ENCODE measurements around the gene SPATA18. TPM values are rescaled to one million over a fixed set of nuclear protein-coding genes. Genes with fewer than 3 reads are reported as not detected.

Gene SPATA18
- total and polyA plus RNA-seq, 4 donors, result 0.03 to 1.1 (median 0.40) TPM

DNA sequence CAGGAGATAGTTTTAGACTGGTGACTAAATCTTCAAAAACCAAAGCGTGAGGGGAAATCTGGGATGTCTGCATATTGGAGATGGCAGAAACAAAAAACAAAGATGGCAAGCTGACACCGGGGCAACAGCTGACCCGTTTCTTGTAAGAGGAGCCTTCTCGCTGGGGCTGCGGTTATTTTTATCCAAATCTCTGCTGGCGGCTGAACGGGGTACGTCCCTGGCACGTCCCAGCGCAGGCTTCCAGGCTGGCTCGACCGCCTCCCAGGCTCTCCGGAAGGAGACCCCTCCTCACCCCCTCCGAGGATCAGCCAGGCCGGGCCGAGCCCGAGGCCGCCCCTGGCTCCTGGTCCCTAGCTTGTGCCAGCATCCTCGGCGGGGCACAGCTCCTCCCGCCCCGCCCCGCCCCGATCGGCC, 13.4 kb upstream of the SPATA18 start:
- Histone ChIP-seq H3K27ac (ENCODE audit: low read depth in 1 of 2, low read length in 2 of 2) (no peak overlapping the region), H3K9ac (ENCODE audit: low read depth in 1 of 2, low read length in 2 of 2) (no peak overlapping the region), H3K4me3 (ENCODE audit: low read depth in 1 of 3, low read length in 3 of 3) (peak overlapping the region; percentile 58 to 98 (median 73)), H3K27me3 (ENCODE audit: control insufficient read depth in 4 of 4, insufficient read depth in 4 of 4, low read length in 3 of 4) (peaks cover 0 to 2% (median 0%) of the 10 kb centered on the region in 4 donors), H3K36me3 (ENCODE audit: control insufficient read depth in 4 of 4, insufficient read depth in 3 of 4, low read depth in 1 of 4, low read length in 3 of 4) (no peaks in the 10 kb centered on the region), H3K9me3 (ENCODE audit: control insufficient read depth in 4 of 4, low read length in 3 of 4) (no peaks in the 10 kb centered on the region), H3K4me1 (ENCODE audit: control insufficient read depth in 4 of 4, insufficient read depth in 4 of 4, low read length in 3 of 4) (peaks cover 2 to 16% (median 7%) of the 10 kb centered on the region in 4 donors)
- WGBS, result 3% methylated on average over 25 of the region's 25 CpGs
- peak; percentile 17 for TF ChIP-seq YY1 (IDR thresholded peaks at IDR 0.05)
- TF ChIP-seq HNF4G (IDR thresholded peaks at IDR 0.05), result no peak
- no peak for DNase-seq (ENCODE audit: low spot score)

GRCh38 chr4:52038103-52038912, 12.8 kb upstream of the SPATA18 start, which contains the start of gene SGCB:
SGCB (minus strand) TSS chr4:52038299; CDS start chr4:52038259, 40 bp downstream.
- peak; percentile 39 for DNase-seq (ENCODE audit: low spot score)
- TF ChIP-seq HNF4G (IDR thresholded peaks at IDR 0.05) (no peak), CTCF (IDR thresholded peaks at IDR 0.05; ENCODE audit: low read depth, low read length, missing input control) (no peak), EGR1 (IDR thresholded peaks at IDR 0.05; ENCODE audit: low read depth in 2 of 2) (no peak), GABPA (IDR thresholded peaks at IDR 0.05 in 1 of 2, conservative IDR thresholded peaks at IDR 0.05 in 1 of 2) (no peak), MAX (IDR thresholded peaks at IDR 0.05) (no peak), NR2F2 (IDR thresholded peaks at IDR 0.05) (no peak), JUND (IDR thresholded peaks at IDR 0.05) (no peak), RXRA (IDR thresholded peaks at IDR 0.05) (no peak), FOXA1 (IDR thresholded peaks at IDR 0.05) (no peak)
- 6% methylated on average over 70 of the region's 70 CpGs for WGBS
- H3K4me1 ChIP-seq (ENCODE audit: control insufficient read depth in 4 of 4, insufficient read depth in 4 of 4, low read length in 3 of 4), result peaks cover 2 to 16% (median 7%) of the 10 kb centered on the region in 4 donors
- H3K9me3 ChIP-seq (ENCODE audit: control insufficient read depth in 4 of 4, low read length in 3 of 4), result no peaks in the 10 kb centered on the region
- H3K36me3 ChIP-seq (ENCODE audit: control insufficient read depth in 4 of 4, insufficient read depth in 3 of 4, low read depth in 1 of 4, low read length in 3 of 4), result no peaks in the 10 kb centered on the region
- H3K27me3 ChIP-seq (ENCODE audit: control insufficient read depth in 4 of 4, insufficient read depth in 4 of 4, low read length in 3 of 4), result peaks cover 0 to 2% (median 0%) of the 10 kb centered on the region in 4 donors
- H3K9ac ChIP-seq (ENCODE audit: low read depth in 1 of 2, low read length in 2 of 2), result no peak within 1 kb of the TSS
- H3K27ac ChIP-seq (ENCODE audit: low read depth in 1 of 2, low read length in 2 of 2), result no peak within 1 kb of the TSS
- peak within 1 kb of the TSS; percentile 68 to 98 (median 73) for H3K4me3 ChIP-seq (ENCODE audit: low read depth in 1 of 3, low read length in 3 of 3)

GRCh38 chr4:52045028-52045427, 6.1 kb upstream of the SPATA18 start:
- TF ChIP-seq RXRA (IDR thresholded peaks at IDR 0.05) (peak; percentile 69 to 72), ZBTB33 (IDR thresholded peaks at IDR 0.05) (no peak), HNF4A (conservative IDR thresholded peaks at IDR 0.05) (peak; percentile 29 to 36)

More at GRCh38 chr4:52045028-52045427, 6.1 kb upstream of the SPATA18 start:
- Histone ChIP-seq H3K4me3 (ENCODE audit: low read depth in 1 of 3, low read length in 3 of 3) (no peak overlapping the region), H3K27me3 (ENCODE audit: control insufficient read depth in 4 of 4, insufficient read depth in 4 of 4, low read length in 3 of 4) (peaks cover 0 to 2% (median 0%) of the 10 kb centered on the region in 4 donors), H3K36me3 (ENCODE audit: control insufficient read depth in 4 of 4, insufficient read depth in 3 of 4, low read depth in 1 of 4, low read length in 3 of 4) (no peaks in the 10 kb centered on the region), H3K4me1 (ENCODE audit: control insufficient read depth in 4 of 4, insufficient read depth in 4 of 4, low read length in 3 of 4) (peaks cover 0 to 8% (median 4%) of the 10 kb centered on the region in 4 donors), H3K9ac (ENCODE audit: low read depth in 1 of 2, low read length in 2 of 2) (no peak overlapping the region), H3K27ac (ENCODE audit: low read depth in 1 of 2, low read length in 2 of 2) (no peak overlapping the region), H3K9me3 (ENCODE audit: control insufficient read depth in 4 of 4, low read length in 3 of 4) (no peaks in the 10 kb centered on the region)
- 37% methylated on average over 1 of the region's 1 CpG for WGBS
- no peak for DNase-seq (ENCODE audit: low spot score)
